B cell (primary cell): ENCODE measurements around the gene MAP1B. TPM values are rescaled to one million over a fixed set of nuclear protein-coding genes. Genes with fewer than 3 reads are reported as not detected.

ENCODE experiments used
- ATAC-seq: fragments of 200-7000 bp; cut with Tn5 transposase; one replicate; pipeline ENCODE4 v1.10.0; 2021; ENCODE audit warnings: low read depth, mild to moderate bottlenecking, moderate number of reproducible peaks, moderate library complexity
- CTCF ChIA-PET: fragments of 350-600 bp; sonication (Branson Sonifier 250); formaldehyde crosslinking; loops from one replicate; lab custom pipeline; 2021; ENCODE audit warnings: antibody characterized with exemption, inconsistent platforms; lab: Charles Lee
- POLR2A ChIA-PET: fragments of 350-600 bp; sonication (Branson Sonifier 250); formaldehyde crosslinking; loops from one replicate; lab custom pipeline; 2021; ENCODE audit warnings: antibody characterized with exemption; lab: Charles Lee
- DNase-seq: peaks from one replicate; pipeline ENCODE4 v3.0.0; 2013
- H2AFZ ChIP-seq: 2 replicates; pipeline ENCODE4 v1.6.1; 2012; ENCODE audit warnings: mild to moderate bottlenecking, low read depth, low read length; ENCODE audit not compliant: insufficient read depth, poor library complexity, severe bottlenecking
- H3K27ac ChIP-seq, 2 donors: 1 replicate in 1 of 2; 2 replicates in 1 of 2; pipeline ENCODE4 v1.5.1; 2012 to 2013; ENCODE audit warnings: low read length in 2 of 2, mild to moderate bottlenecking in 2 of 2, moderate library complexity in 1 of 2
- H3K27me3 ChIP-seq, 4 experiments: fragments of 200-600 bp in 1 of 4; sonication (generic) in 1 of 4; replicated peaks in 1 of 4; 1 replicate in 2 of 4; 2 replicates in 2 of 4; pipeline versions ENCODE4 v1.6.1 to v1.7.0; 2013 to 2016; ENCODE audit warnings: low read length in 3 of 4, mild to moderate bottlenecking in 2 of 4, mixed read lengths in 1 of 4, moderate library complexity in 1 of 4; ENCODE audit not compliant: insufficient read depth in 4 of 4, control insufficient read depth in 3 of 4; ENCODE audit errors: control extremely low read depth in 1 of 4
- H3K36me3 ChIP-seq, 2 experiments: replicated peaks in 1 of 2; 1 replicate in 1 of 2; 2 replicates in 1 of 2; pipeline versions ENCODE4 v1.6.1 to v1.7.1; 2013; ENCODE audit warnings: low read length in 1 of 2; ENCODE audit not compliant: insufficient read depth in 2 of 2, control insufficient read depth in 1 of 2; ENCODE audit errors: control extremely low read depth in 1 of 2, extremely low read depth in 1 of 2
- H3K4me1 ChIP-seq, 2 donors: fragments of 200-600 bp in 1 of 2; sonication (generic) in 1 of 2; 1 replicate in 1 of 2; 2 replicates in 1 of 2; pipeline versions ENCODE4 v1.5.1 to v1.6.1; 2013 to 2017; ENCODE audit warnings: low read length in 2 of 2; ENCODE audit not compliant: control insufficient read depth in 2 of 2, insufficient read depth in 2 of 2
- H3K4me2 ChIP-seq: replicated peaks from 2 replicates; pipeline ENCODE3; 2012; ENCODE audit warnings: mild to moderate bottlenecking, low read depth, low read length; ENCODE audit not compliant: poor library complexity, severe bottlenecking
- H3K4me3 ChIP-seq, 5 experiments: fragments of 200-600 bp in 1 of 5; sonication (generic) in 1 of 5; 1 replicate in 3 of 5; 2 replicates in 2 of 5; pipeline versions ENCODE4 v1.5.1 to v1.7.0; 2011 to 2016; ENCODE audit warnings: low read length in 4 of 5, mild to moderate bottlenecking in 4 of 5, low read depth in 2 of 5, control low read depth in 1 of 5, moderate library complexity in 1 of 5; ENCODE audit not compliant: insufficient read depth in 1 of 5; ENCODE audit errors: control extremely low read depth in 1 of 5, extremely low read depth in 1 of 5
- H3K79me2 ChIP-seq: fragments of 200-600 bp; sonication (generic); one replicate; pipeline ENCODE4 v1.6.0; 2016; ENCODE audit warnings: low read length; ENCODE audit not compliant: control insufficient read depth, insufficient read depth
- H3K9ac ChIP-seq: fragments of 200-600 bp; sonication (generic); 2 replicates; pipeline ENCODE4 v1.6.1; 2017; ENCODE audit warnings: mild to moderate bottlenecking, low read length, moderate library complexity
- H3K9me3 ChIP-seq, 3 donors: one replicate each; pipeline versions ENCODE4 v1.6.1 to v1.7.1; 2013; ENCODE audit warnings: low read length in 2 of 3; ENCODE audit not compliant: control insufficient read depth in 2 of 3, insufficient read depth in 1 of 3; ENCODE audit errors: control extremely low read depth in 1 of 3
- H4K20me1 ChIP-seq: 2 replicates; pipeline ENCODE4 v1.6.0; 2012; ENCODE audit warnings: mild to moderate bottlenecking, low read length; ENCODE audit not compliant: insufficient read depth, control insufficient read depth, poor library complexity, severe bottlenecking
- H3K27ac Mint-ChIP-seq: one replicate; pipeline ENCODE4 v1.8.0; 2021; ENCODE audit warnings: mixed read lengths
- H3K27me3 Mint-ChIP-seq: one replicate; pipeline ENCODE4 v1.8.0; 2021; ENCODE audit warnings: mixed read lengths
- H3K4me1 Mint-ChIP-seq: one replicate; pipeline ENCODE4 v1.8.0; 2021; ENCODE audit warnings: mixed read lengths
- H3K4me3 Mint-ChIP-seq: one replicate; pipeline ENCODE4 v1.8.0; 2021; ENCODE audit warnings: mixed read lengths
- H3K9me3 Mint-ChIP-seq: one replicate; pipeline ENCODE4 v1.8.0; 2022; ENCODE audit warnings: mixed read lengths; ENCODE audit not compliant: insufficient read depth
- CTCF ChIP-seq: fragments of 200-600 bp; IDR thresholded peaks from one replicate; pipeline ENCODE4 v1.8.0; 2022; ENCODE audit warnings: antibody characterized with exemption, mild to moderate bottlenecking
- EZH2 ChIP-seq: IDR thresholded peaks from 2 replicates; pipeline ENCODE4 v1.6.1; 2012; ENCODE audit warnings: borderline replicate concordance, low read depth, mild to moderate bottlenecking, moderate library complexity, low read length; ENCODE audit not compliant: insufficient read depth, poor library complexity, severe bottlenecking
- WGBS: methylation state at CpG from one replicate; pipeline ENCODE4 v1.1.5; 2013; ENCODE audit warnings: missing lambda C conversion rate; ENCODE audit not compliant: insufficient coverage; 5-methylcytosine and 5-hydroxymethylcytosine counted together
- intact Hi-C: fragments of 100-400 bp; cut with micrococcal nuclease; formaldehyde crosslinking; loops from one replicate; pipeline ENCODE4 v1.10.0; 2022
- polyA plus RNA-seq: library from polyadenylated mRNA; depleted of rRNA; stranded (reverse); fragments of >200 nt; gene quantifications from 2 replicates; pipeline ENCODE4 v1.2.3, GENCODE V29; 2012
- total RNA-seq, 2 donors: library from RNA; stranded (reverse); fragments of 120-200 nt in 1 of 2; gene quantifications; 1 replicate in 1 of 2; 2 replicates in 1 of 2; pipeline versions ENCODE4 v1.2.3 to v1.2.4, GENCODE V29; 2013 to 2022

MAP1B gene
- total and polyA plus RNA-seq, 2 donors (not counting 1 experiment from before 2014, with no cell fraction given): 0.15 TPM; not detected in 1

- no peak overlapping the region for H3K9ac ChIP-seq
- no peak overlapping the region for H3K27ac ChIP-seq
- H3K36me3 ChIP-seq: no peaks in the 10 kb centered on the region
- ATAC-seq (no peak), DNase-seq (no peak)
- no peaks in the 10 kb centered on the region for H4K20me1 ChIP-seq
- intact Hi-C loops: no loop called here
- H3K4me3 Mint-ChIP-seq: no peak overlapping the region
- peaks cover 0 to 6% (median 2%) of the 10 kb centered on the region in 4 experiments for H3K27me3 ChIP-seq
- peaks cover 38% of the 10 kb centered on the region for H3K27me3 Mint-ChIP-seq
- H3K4me1 Mint-ChIP-seq: no peaks in the 10 kb centered on the region
- H3K79me2 ChIP-seq: no peaks in the 10 kb centered on the region
- WGBS: 100% methylated on average over 1 of the region's 2 CpGs
- TF ChIP-seq EZH2 (no peak), CTCF (no peak)
- no peak overlapping the region for H2AFZ ChIP-seq
- H3K9me3 ChIP-seq: no peaks in the 10 kb centered on the region
- H3K27ac Mint-ChIP-seq: no peak overlapping the region
- H3K9me3 Mint-ChIP-seq: no peaks in the 10 kb centered on the region
- POLR2A ChIA-PET: no interaction called here
- H3K4me2 ChIP-seq: no peak overlapping the region
- CTCF ChIA-PET: interaction anchor here (0.7 to 0.8 kb wide), 2 partner anchors 108 to 394 kb away, joined by 3 read pairs; no protein-coding TSS in a partner anchor
- H3K4me3 ChIP-seq: no peak overlapping the region
- no peaks in the 10 kb centered on the region for H3K4me1 ChIP-seq
Observed at GRCh38 chr5:72163349-72163983, 56.2 kb downstream of the MAP1B start.
